Mesenchymal stem cell (in vitro differentiated cells and primary cell): ENCODE measurements around the gene LHFPL2.

Experiments
- DNase-seq: peaks from one replicate; pipeline ENCODE4 v3.0.0-alpha.2; 2013
- H2AFZ ChIP-seq: one replicate; pipeline ENCODE4 v1.6.1; 2013; ENCODE audit warnings: low read depth, mild to moderate bottlenecking, control low read depth, inconsistent platforms, low read length, moderate library complexity
- H2AK5ac ChIP-seq: 2 replicates; pipeline ENCODE4 v1.6.1; 2013; ENCODE audit warnings: low read length, moderate library complexity, mild to moderate bottlenecking, inconsistent platforms; ENCODE audit not compliant: severe bottlenecking
- H2BK120ac ChIP-seq: one replicate; pipeline ENCODE4 v1.6.1; 2013; ENCODE audit warnings: low read depth, mild to moderate bottlenecking, inconsistent platforms, low read length, moderate library complexity
- H2BK12ac ChIP-seq, 2 experiments: one replicate each; pipeline ENCODE4 v1.6.1; 2013; ENCODE audit warnings: inconsistent platforms in 2 of 2, low read length in 2 of 2, mild to moderate bottlenecking in 2 of 2, moderate library complexity in 2 of 2, control low read depth in 1 of 2
- H2BK15ac ChIP-seq: one replicate; pipeline ENCODE4 v1.6.1; 2013; ENCODE audit warnings: mild to moderate bottlenecking, low read depth, inconsistent platforms; ENCODE audit not compliant: poor library complexity, severe bottlenecking
- H2BK5ac ChIP-seq: 2 replicates; pipeline ENCODE4 v1.6.1; 2013; ENCODE audit warnings: low read depth, mild to moderate bottlenecking, low read length, control low read depth, inconsistent platforms; ENCODE audit not compliant: poor library complexity, severe bottlenecking
- H3K14ac ChIP-seq, 2 experiments: one replicate each; pipeline ENCODE4 v1.6.1; 2013; ENCODE audit warnings: inconsistent platforms in 2 of 2, low read length in 2 of 2, control low read depth in 1 of 2, mild to moderate bottlenecking in 1 of 2, moderate library complexity in 1 of 2
- H3K18ac ChIP-seq, 2 experiments: one replicate each; pipeline ENCODE4 v1.6.1; 2013; ENCODE audit warnings: inconsistent platforms in 2 of 2, low read length in 2 of 2, control low read depth in 1 of 2, low read depth in 1 of 2, mild to moderate bottlenecking in 1 of 2
- H3K23ac ChIP-seq, 2 experiments: one replicate each; pipeline ENCODE4 v1.6.1; 2013; ENCODE audit warnings: inconsistent platforms in 2 of 2, low read length in 2 of 2, mild to moderate bottlenecking in 2 of 2, moderate library complexity in 2 of 2, control low read depth in 1 of 2
- H3K27ac ChIP-seq: 2 replicates; pipeline ENCODE4 v1.5.1; 2013; ENCODE audit warnings: mild to moderate bottlenecking, moderate library complexity, low read length, control low read depth, inconsistent platforms; ENCODE audit not compliant: poor library complexity, severe bottlenecking
- H3K27me3 ChIP-seq, 2 experiments: 2 replicates each; pipeline versions ENCODE4 v1.6.1 to v1.7.0; 2013; ENCODE audit warnings: low read length in 2 of 2, mild to moderate bottlenecking in 2 of 2, moderate library complexity in 2 of 2, control low read depth in 1 of 2, inconsistent platforms in 1 of 2; ENCODE audit not compliant: control insufficient read depth in 1 of 2, insufficient read depth in 1 of 2
- H3K36me3 ChIP-seq, 2 experiments: 2 replicates each; pipeline versions ENCODE4 v1.6.1 to v1.7.0; 2013; ENCODE audit warnings: low read length in 2 of 2, control low read depth in 1 of 2, inconsistent platforms in 1 of 2, low read depth in 1 of 2, mild to moderate bottlenecking in 1 of 2; ENCODE audit not compliant: insufficient read depth in 2 of 2, control insufficient read depth in 1 of 2
- H3K4ac ChIP-seq, 2 experiments: one replicate each; pipeline ENCODE4 v1.6.1; 2013; ENCODE audit warnings: inconsistent platforms in 2 of 2, low read length in 2 of 2, mild to moderate bottlenecking in 2 of 2, moderate library complexity in 2 of 2, control low read depth in 1 of 2, low read depth in 1 of 2
- H3K4me1 ChIP-seq: 2 replicates; pipeline ENCODE4 v1.6.1; 2013; ENCODE audit warnings: low read depth, low read length, control low read depth; ENCODE audit not compliant: control insufficient read depth, insufficient read depth
- H3K4me2 ChIP-seq: 2 replicates; pipeline ENCODE4 v1.6.1; 2013; ENCODE audit warnings: low read length, mild to moderate bottlenecking, inconsistent platforms; ENCODE audit not compliant: poor library complexity, severe bottlenecking
- H3K4me3 ChIP-seq, 2 experiments: 2 replicates each; pipeline versions ENCODE4 v1.5.1 to v1.7.0; 2013; ENCODE audit warnings: low read length in 2 of 2, mild to moderate bottlenecking in 2 of 2, control low read depth in 1 of 2, low read depth in 1 of 2; ENCODE audit not compliant: insufficient read depth in 1 of 2
- H3K79me1 ChIP-seq: replicated peaks from 2 replicates; pipeline ENCODE4 v1.6.1; 2013; ENCODE audit warnings: mild to moderate bottlenecking, control low read depth, low read length, inconsistent platforms; ENCODE audit not compliant: poor library complexity, severe bottlenecking
- H3K9ac ChIP-seq: 2 replicates; pipeline ENCODE4 v1.7.0; 2013; ENCODE audit warnings: mild to moderate bottlenecking, low read length, moderate library complexity
- H3K9me3 ChIP-seq: 2 replicates; pipeline ENCODE4 v1.7.0; 2013; ENCODE audit warnings: mild to moderate bottlenecking, low read length; ENCODE audit not compliant: control insufficient read depth
- H4K8ac ChIP-seq: one replicate; pipeline ENCODE4 v1.6.1; 2013; ENCODE audit warnings: inconsistent platforms, mild to moderate bottlenecking, low read length, moderate library complexity
- H4K91ac ChIP-seq: one replicate; pipeline ENCODE4 v1.6.1; 2013; ENCODE audit warnings: mild to moderate bottlenecking, low read length, inconsistent platforms
- WGBS: methylation state at CpG from one replicate; pipeline ENCODE4 v1.1.7; 2013; ENCODE audit warnings: mixed read lengths; 5-methylcytosine and 5-hydroxymethylcytosine counted together

LHFPL2 gene

GRCh38 chr5:78638423-78638822 lies 10.1 kb downstream of the LHFPL2 start:
- no peaks in the 10 kb centered on the region for H3K9me3 ChIP-seq
- WGBS, result 9% methylated on average over 10 of the region's 10 CpGs
- H2BK12ac ChIP-seq, result no peak overlapping the region
- no peak overlapping the region for H3K23ac ChIP-seq
- no peak overlapping the region for H3K4ac ChIP-seq
- no peak overlapping the region for H3K4me3 ChIP-seq
- peaks cover 33% of the 10 kb centered on the region for H3K79me1 ChIP-seq
- H2BK5ac ChIP-seq, result no peak overlapping the region
- H4K8ac ChIP-seq, result no peak overlapping the region
- H3K27me3 ChIP-seq, result no peaks in the 10 kb centered on the region
- no peak overlapping the region for H2AK5ac ChIP-seq
- H3K4me2 ChIP-seq, result no peak overlapping the region
- peak overlapping the region in 1 of 2 experiments; percentile 14 for H3K18ac ChIP-seq
- H3K36me3 ChIP-seq, result peaks cover 2 to 9% of the 10 kb centered on the region in 2 experiments
- no peak overlapping the region for H2BK15ac ChIP-seq
- H3K14ac ChIP-seq, result no peak overlapping the region
- H4K91ac ChIP-seq, result no peak overlapping the region
- H3K4me1 ChIP-seq, result peaks cover 16% of the 10 kb centered on the region
- no peak overlapping the region for H2AFZ ChIP-seq
- H3K9ac ChIP-seq, result peak overlapping the region; percentile 28
- no peak overlapping the region for H2BK120ac ChIP-seq
- H3K27ac ChIP-seq, result no peak overlapping the region
- DNase-seq, result peak; percentile 89

GRCh38 chr5:78637468-78637867 lies 11.1 kb downstream of the LHFPL2 start:
- Histone ChIP-seq H3K4ac (no peak overlapping the region), H3K27me3 (no peaks in the 10 kb centered on the region), H2AFZ (no peak overlapping the region), H3K14ac (no peak overlapping the region), H3K9ac (no peak overlapping the region), H2BK15ac (no peak overlapping the region), H2AK5ac (peak overlapping the region; percentile 45), H4K8ac (no peak overlapping the region), H4K91ac (peak overlapping the region; percentile 16), H3K79me1 (peaks cover 38% of the 10 kb centered on the region), H3K4me3 (no peak overlapping the region), H2BK120ac (no peak overlapping the region), H2BK5ac (no peak overlapping the region), H2BK12ac (peak overlapping the region; percentile 19 to 76), H3K4me2 (no peak overlapping the region), H3K36me3 (peaks cover 6 to 8% of the 10 kb centered on the region in 2 experiments), H3K4me1 (peaks cover 17% of the 10 kb centered on the region), H3K9me3 (no peaks in the 10 kb centered on the region), H3K23ac (no peak overlapping the region), H3K18ac (peak overlapping the region in 1 of 2 experiments; percentile 13), H3K27ac (no peak overlapping the region)
- no peak for DNase-seq
- 97% methylated on average over 5 of the region's 5 CpGs for WGBS

- no peak for DNase-seq
- Histone ChIP-seq H3K4me3 (no peak overlapping the region), H3K4ac (no peak overlapping the region), H2BK5ac (no peak overlapping the region), H3K79me1 (peaks cover 39% of the 10 kb centered on the region), H2BK12ac (no peak overlapping the region), H3K9ac (no peak overlapping the region), H3K9me3 (no peaks in the 10 kb centered on the region), H2BK120ac (no peak overlapping the region), H2AFZ (no peak overlapping the region), H3K4me2 (no peak overlapping the region), H2BK15ac (no peak overlapping the region), H4K8ac (no peak overlapping the region), H3K18ac (no peak overlapping the region), H3K27me3 (no peaks in the 10 kb centered on the region), H3K36me3 (peaks cover 6 to 14% of the 10 kb centered on the region in 2 experiments), H2AK5ac (no peak overlapping the region), H3K23ac (no peak overlapping the region), H3K14ac (no peak overlapping the region), H4K91ac (no peak overlapping the region), H3K4me1 (peaks cover 17% of the 10 kb centered on the region), H3K27ac (no peak overlapping the region)
- 100% methylated on average over 1 of the region's 1 CpG for WGBS
Measured at GRCh38 chr5:78636682-78637081, 11.9 kb downstream of the LHFPL2 start.

- no peaks in the 10 kb centered on the region for H3K27me3 ChIP-seq
- H3K9ac ChIP-seq, result no peak overlapping the region
- H3K9me3 ChIP-seq, result no peaks in the 10 kb centered on the region
- H3K23ac ChIP-seq, result no peak overlapping the region
- WGBS, result 85% methylated on average over 3 of the region's 3 CpGs
- H2AFZ ChIP-seq, result no peak overlapping the region
- no peak for DNase-seq
- H3K4me3 ChIP-seq, result no peak overlapping the region
- H3K27ac ChIP-seq, result no peak overlapping the region
- no peak overlapping the region for H2BK12ac ChIP-seq
- H2BK15ac ChIP-seq, result no peak overlapping the region
- no peak overlapping the region for H2BK120ac ChIP-seq
- H3K14ac ChIP-seq, result no peak overlapping the region
- H3K36me3 ChIP-seq, result peaks cover 20 to 34% of the 10 kb centered on the region in 2 experiments
- H2AK5ac ChIP-seq, result no peak overlapping the region
- no peak overlapping the region for H3K18ac ChIP-seq
- peaks cover 42% of the 10 kb centered on the region for H3K79me1 ChIP-seq
- H3K4ac ChIP-seq, result no peak overlapping the region
- H4K8ac ChIP-seq, result no peak overlapping the region
- H2BK5ac ChIP-seq, result no peak overlapping the region
- no peak overlapping the region for H4K91ac ChIP-seq
- peaks cover 13% of the 10 kb centered on the region for H3K4me1 ChIP-seq
- no peak overlapping the region for H3K4me2 ChIP-seq
Measured at GRCh38 chr5:78634634-78635033, 13.9 kb downstream of the LHFPL2 start.
